GM12878 (cell line): ENCODE results near the gene OR2Y1. TPM values are rescaled to one million over a fixed set of nuclear protein-coding genes. Genes with fewer than 3 reads are reported as not detected.
A peak's percentile ranks its signal among the peaks of the same experiment; 100 is the strongest.

Experiments
- ATAC-seq: fragments of 200-7000 bp; cut with Tn5 transposase; 3 replicates; pipeline ENCODE4 v1.9.1; 2020; ENCODE audit warnings: mild to moderate bottlenecking, moderate library complexity
- BruUV-seq: library from RNA; stranded (reverse); fragments of 400-500 nt; replicated peaks from 2 replicates; lab custom pipeline; 2021; lab: Mats Ljungman, UMichigan
- CTCF ChIA-PET: fragments of 300-600 bp; sonication (Branson Sonifier 250); formaldehyde crosslinking; extraction: SDS; loops from one replicate; lab custom pipeline; 2021; ENCODE audit warnings: inconsistent platforms; lab: Yijun Ruan, JAX
- POLR2A ChIA-PET: fragments of 350-600 bp; formaldehyde crosslinking; extraction: SDS; loops from one replicate; lab custom pipeline; 2021; ENCODE audit warnings: inconsistent platforms; lab: Charles Lee
- RAD21 ChIA-PET: fragments of 300-600 bp; sonication (Branson Sonifier 250); formaldehyde crosslinking; loops from one replicate; lab custom pipeline; 2023; ENCODE audit warnings: antibody characterized with exemption; ENCODE audit not compliant: unreplicated experiment; lab: Charles Lee
- SMC1A ChIA-PET: fragments of 300-600 bp; sonication (Branson Sonifier 250); formaldehyde crosslinking; loops from one replicate; lab custom pipeline; 2023; ENCODE audit not compliant: unreplicated experiment, uncharacterized antibody; lab: Charles Lee
- DNase-seq: peaks from one replicate; pipeline ENCODE4 v3.0.0-alpha.2; 2011; ENCODE audit warnings: low read depth, low spot score
- FAIRE-seq: peaks from 3 replicates; lab custom pipeline; 2011; peaks lifted over from hg19 to GRCh38; lab: Jason Lieb, UNC
- H2AFZ ChIP-seq: 2 replicates; pipeline ENCODE4 v1.6.0; 2011; ENCODE audit warnings: low read depth, low read length, control low read depth; ENCODE audit not compliant: control insufficient read depth
- H3K27ac ChIP-seq: 2 replicates; pipeline ENCODE4 v1.5.1; 2011; ENCODE audit warnings: control low read depth; ENCODE audit not compliant: control insufficient read depth, insufficient read depth
- H3K27me3 ChIP-seq, 2 experiments: replicated peaks in 1 of 2; 2 replicates each; pipeline versions ENCODE4 v1.6.0 to v1.6.1; 2011; ENCODE audit warnings: low read length in 1 of 2; ENCODE audit not compliant: control insufficient read depth in 2 of 2, insufficient read depth in 2 of 2
- H3K36me3 ChIP-seq, 2 experiments: 2 replicates each; pipeline ENCODE4 v1.5.1; 2011; ENCODE audit warnings: low read length in 1 of 2; ENCODE audit not compliant: control insufficient read depth in 2 of 2, insufficient read depth in 2 of 2
- H3K4me1 ChIP-seq: 2 replicates; pipeline ENCODE4 v1.6.1; 2011; ENCODE audit warnings: mild to moderate bottlenecking, low read length, moderate library complexity, mixed read lengths; ENCODE audit not compliant: control insufficient read depth, insufficient read depth
- H3K4me2 ChIP-seq: 2 replicates; pipeline ENCODE4 v1.6.0; 2011; ENCODE audit warnings: control low read depth; ENCODE audit not compliant: control insufficient read depth, insufficient read depth
- H3K4me3 ChIP-seq: fragments of 200-600 bp; sonication (generic); 2 replicates; pipeline ENCODE4 v1.5.1; 2016
- H3K79me2 ChIP-seq: 2 replicates; pipeline ENCODE4 v1.6.0; 2011; ENCODE audit warnings: low read length; ENCODE audit not compliant: control insufficient read depth, insufficient read depth
- H3K9ac ChIP-seq: 2 replicates; pipeline ENCODE4 v1.8.0; 2011; ENCODE audit warnings: low read length, control low read depth, mixed read lengths; ENCODE audit not compliant: control insufficient read depth, insufficient read depth
- H3K9me3 ChIP-seq: replicated peaks from 3 replicates; pipeline ENCODE4 v1.5.1; 2011; ENCODE audit warnings: mild to moderate bottlenecking, low read length; ENCODE audit not compliant: control insufficient read depth, insufficient read depth
- H4K20me1 ChIP-seq: 2 replicates; pipeline ENCODE4 v1.6.0; 2011; ENCODE audit not compliant: control insufficient read depth, insufficient read depth
- BCL11A ChIP-seq: IDR thresholded peaks from 2 replicates; pipeline ENCODE4 v1.6.1; 2011; ENCODE audit warnings: low read depth, low read length
- BHLHE40 ChIP-seq, 2 experiments: fragments of 450-650 bp in 1 of 2; IDR thresholded peaks; 2 replicates each; pipeline ENCODE4 v1.6.1; 2011 to 2017; ENCODE audit warnings: low read depth in 2 of 2, borderline replicate concordance in 1 of 2, improper control_type of control experiment in 1 of 2, low read length in 1 of 2, mild to moderate bottlenecking in 1 of 2
- HDGF ChIP-seq: fragments of 450-650 bp; IDR thresholded peaks from 2 replicates; pipeline ENCODE4 v1.6.1; 2016; ENCODE audit warnings: antibody characterized with exemption
- MYB ChIP-seq: fragments of 150-350 bp; IDR thresholded peaks from 2 replicates; pipeline ENCODE4 v1.6.1; 2014; ENCODE audit warnings: mild to moderate bottlenecking, low read depth, low read length, borderline replicate concordance
- POLR2A ChIP-seq: IDR thresholded peaks from 2 replicates; pipeline ENCODE4 v1.6.1; 2011; ENCODE audit warnings: low read depth, mild to moderate bottlenecking, low read length
- RCOR1 ChIP-seq: conservative IDR thresholded peaks from 2 replicates; pipeline ENCODE4 v1.6.1; 2012; ENCODE audit warnings: low read depth, low read length, improper control_type of control experiment
- SPI1 ChIP-seq: IDR thresholded peaks from 2 replicates; pipeline ENCODE4 v1.6.1; 2011; ENCODE audit warnings: low read depth, mild to moderate bottlenecking, low read length, moderate library complexity, borderline replicate concordance; ENCODE audit not compliant: insufficient read depth
- WGBS: methylation state at CpG from one replicate; pipeline ENCODE4 v1.1.6; 2016; ENCODE audit warnings: low lambda C conversion rate; ENCODE audit not compliant: insufficient replicate concordance, insufficient coverage; ENCODE audit errors: missing lambda C conversion rate; 5-methylcytosine and 5-hydroxymethylcytosine counted together
- in situ Hi-C: fragments of 300-500 bp; cut with MboI; formaldehyde crosslinking; loops from 9 replicates; pipeline ENCODE4 v1.14.3; 2018; ENCODE audit warnings: mixed read lengths
- intact Hi-C: fragments of 100-400 bp; cut with micrococcal nuclease; formaldehyde crosslinking; loops from one replicate; pipeline ENCODE4 v1.14.2; 2022; ENCODE audit not compliant: unreplicated experiment
- polyA plus RNA-seq, 11 experiments: library from polyadenylated mRNA; depleted of rRNA in 4 of 11; unstranded in 6 of 11; stranded (reverse) in 5 of 11; fragments of >200 nt; fragmentation: Nextera tagmentation in 4 of 11; fragmentation: Illumina TruSeq in 1 of 11; extraction: Ambion mirVana in 4 of 11; extraction: Trizol in 1 of 11; gene quantifications; 1 replicate in 1 of 11; 2 replicates in 10 of 11; pipeline versions ENCODE4 v1.2.1 to v1.2.3, GENCODE V29; 2011 to 2016; ENCODE audit warnings: inconsistent platforms in 2 of 11, missing spikeins in 2 of 11, low read depth in 1 of 11
- total RNA-seq, 4 experiments: library from RNA; depleted of rRNA in 3 of 4; stranded (reverse); fragments of >200 nt in 3 of 4; fragmentation: Illumina TruSeq in 1 of 4; extraction: Trizol in 1 of 4; gene quantifications; 2 replicates each; pipeline versions ENCODE4 v1.2.1 to v1.2.3, GENCODE V29; 2013 to 2021
- TF ChIP-seq, protein P1 (sequence below): fragments of 450-650 bp; formaldehyde crosslinking; IDR thresholded peaks from 2 replicates; pipeline ENCODE4 v1.4.0; 2020; ENCODE audit warnings: mild to moderate bottlenecking, moderate library complexity
- TF ChIP-seq, protein P2 (sequence below): fragments of 450-650 bp; IDR thresholded peaks from 2 replicates; pipeline ENCODE4 v1.6.1; 2017; ENCODE audit warnings: antibody characterized with exemption, mild to moderate bottlenecking, moderate library complexity
- TF ChIP-seq, protein P3 (sequence below): IDR thresholded peaks from 2 replicates; pipeline ENCODE4 v1.6.1; 2012; ENCODE audit warnings: mild to moderate bottlenecking, low read depth, low read length

Gene OR2Y1
- total and polyA plus RNA-seq, 10 of the 15 experiments (the other 5 are each of a cell fraction or from before 2014, with no cell fraction given): not detected

DNA sequence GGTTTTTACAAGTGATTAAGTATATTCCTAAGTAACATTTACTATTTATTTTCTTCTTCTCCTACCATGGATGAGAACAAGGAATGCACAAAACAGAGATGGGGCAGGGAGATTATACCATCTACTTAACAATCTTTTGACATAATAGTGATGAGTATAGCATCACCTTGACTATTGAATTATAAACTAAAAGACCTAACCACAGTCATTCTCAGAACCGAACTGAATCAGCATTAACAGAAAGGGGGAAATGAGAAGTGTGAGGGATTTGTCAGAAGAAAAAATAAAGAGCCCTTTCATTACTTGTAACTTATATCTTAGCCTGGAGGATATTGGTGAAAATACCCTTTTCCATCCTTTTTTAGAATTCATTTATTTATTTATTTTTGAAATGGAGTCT, 21.9 kb downstream of the OR2Y1 start (continued):
- TF ChIP-seq BCL11A: peak; percentile 73

DNA sequence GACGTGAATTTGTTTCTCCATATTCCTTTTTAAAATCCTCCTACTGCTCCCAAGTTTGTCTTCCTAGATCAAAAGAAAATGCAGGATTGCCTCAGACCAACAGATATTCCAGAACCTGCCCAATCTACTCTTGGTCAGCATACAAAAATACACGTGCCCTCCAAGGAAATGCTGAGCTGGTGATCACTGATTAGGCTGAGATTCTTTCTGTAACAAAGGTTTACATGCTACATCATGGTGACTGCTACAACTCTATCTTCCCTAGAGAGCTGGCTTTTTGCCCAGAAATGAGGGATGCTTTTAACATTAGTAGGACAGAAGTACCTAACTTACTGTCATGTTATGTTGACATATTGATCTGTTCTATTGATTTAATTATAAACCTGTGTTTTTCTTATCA, 35.5 kb downstream of the OR2Y1 start:
- RAD21 ChIA-PET: no interaction called here
- FAIRE-seq: no peak

More for the DNA sequence above, 35.5 kb downstream of the OR2Y1 start:
- no peaks in the 10 kb centered on the region for H3K79me2 ChIP-seq
- TF ChIP-seq, protein P1, sequence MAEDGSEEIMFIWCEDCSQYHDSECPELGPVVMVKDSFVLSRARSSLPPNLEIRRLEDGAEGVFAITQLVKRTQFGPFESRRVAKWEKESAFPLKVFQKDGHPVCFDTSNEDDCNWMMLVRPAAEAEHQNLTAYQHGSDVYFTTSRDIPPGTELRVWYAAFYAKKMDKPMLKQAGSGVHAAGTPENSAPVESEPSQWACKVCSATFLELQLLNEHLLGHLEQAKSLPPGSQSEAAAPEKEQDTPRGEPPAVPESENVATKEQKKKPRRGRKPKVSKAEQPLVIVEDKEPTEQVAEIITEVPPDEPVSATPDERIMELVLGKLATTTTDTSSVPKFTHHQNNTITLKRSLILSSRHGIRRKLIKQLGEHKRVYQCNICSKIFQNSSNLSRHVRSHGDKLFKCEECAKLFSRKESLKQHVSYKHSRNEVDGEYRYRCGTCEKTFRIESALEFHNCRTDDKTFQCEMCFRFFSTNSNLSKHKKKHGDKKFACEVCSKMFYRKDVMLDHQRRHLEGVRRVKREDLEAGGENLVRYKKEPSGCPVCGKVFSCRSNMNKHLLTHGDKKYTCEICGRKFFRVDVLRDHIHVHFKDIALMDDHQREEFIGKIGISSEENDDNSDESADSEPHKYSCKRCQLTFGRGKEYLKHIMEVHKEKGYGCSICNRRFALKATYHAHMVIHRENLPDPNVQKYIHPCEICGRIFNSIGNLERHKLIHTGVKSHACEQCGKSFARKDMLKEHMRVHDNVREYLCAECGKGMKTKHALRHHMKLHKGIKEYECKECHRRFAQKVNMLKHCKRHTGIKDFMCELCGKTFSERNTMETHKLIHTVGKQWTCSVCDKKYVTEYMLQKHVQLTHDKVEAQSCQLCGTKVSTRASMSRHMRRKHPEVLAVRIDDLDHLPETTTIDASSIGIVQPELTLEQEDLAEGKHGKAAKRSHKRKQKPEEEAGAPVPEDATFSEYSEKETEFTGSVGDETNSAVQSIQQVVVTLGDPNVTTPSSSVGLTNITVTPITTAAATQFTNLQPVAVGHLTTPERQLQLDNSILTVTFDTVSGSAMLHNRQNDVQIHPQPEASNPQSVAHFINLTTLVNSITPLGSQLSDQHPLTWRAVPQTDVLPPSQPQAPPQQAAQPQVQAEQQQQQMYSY (CRISPR knock-in tag): no peak
- TF ChIP-seq POLR2A (no peak), HDGF (no peak), BHLHE40 (IDR thresholded peaks at IDR 0.05; ENCODE audit: borderline replicate concordance in 1 of 2, low read depth in 2 of 2, low read length in 1 of 2) (no peak), RCOR1 (no peak), SPI1 (no peak), MYB (no peak), BCL11A (no peak)
- TF ChIP-seq, protein P2, sequence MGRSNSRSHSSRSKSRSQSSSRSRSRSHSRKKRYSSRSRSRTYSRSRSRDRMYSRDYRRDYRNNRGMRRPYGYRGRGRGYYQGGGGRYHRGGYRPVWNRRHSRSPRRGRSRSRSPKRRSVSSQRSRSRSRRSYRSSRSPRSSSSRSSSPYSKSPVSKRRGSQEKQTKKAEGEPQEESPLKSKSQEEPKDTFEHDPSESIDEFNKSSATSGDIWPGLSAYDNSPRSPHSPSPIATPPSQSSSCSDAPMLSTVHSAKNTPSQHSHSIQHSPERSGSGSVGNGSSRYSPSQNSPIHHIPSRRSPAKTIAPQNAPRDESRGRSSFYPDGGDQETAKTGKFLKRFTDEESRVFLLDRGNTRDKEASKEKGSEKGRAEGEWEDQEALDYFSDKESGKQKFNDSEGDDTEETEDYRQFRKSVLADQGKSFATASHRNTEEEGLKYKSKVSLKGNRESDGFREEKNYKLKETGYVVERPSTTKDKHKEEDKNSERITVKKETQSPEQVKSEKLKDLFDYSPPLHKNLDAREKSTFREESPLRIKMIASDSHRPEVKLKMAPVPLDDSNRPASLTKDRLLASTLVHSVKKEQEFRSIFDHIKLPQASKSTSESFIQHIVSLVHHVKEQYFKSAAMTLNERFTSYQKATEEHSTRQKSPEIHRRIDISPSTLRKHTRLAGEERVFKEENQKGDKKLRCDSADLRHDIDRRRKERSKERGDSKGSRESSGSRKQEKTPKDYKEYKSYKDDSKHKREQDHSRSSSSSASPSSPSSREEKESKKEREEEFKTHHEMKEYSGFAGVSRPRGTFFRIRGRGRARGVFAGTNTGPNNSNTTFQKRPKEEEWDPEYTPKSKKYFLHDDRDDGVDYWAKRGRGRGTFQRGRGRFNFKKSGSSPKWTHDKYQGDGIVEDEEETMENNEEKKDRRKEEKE: no peak
- TF ChIP-seq, protein P3, sequence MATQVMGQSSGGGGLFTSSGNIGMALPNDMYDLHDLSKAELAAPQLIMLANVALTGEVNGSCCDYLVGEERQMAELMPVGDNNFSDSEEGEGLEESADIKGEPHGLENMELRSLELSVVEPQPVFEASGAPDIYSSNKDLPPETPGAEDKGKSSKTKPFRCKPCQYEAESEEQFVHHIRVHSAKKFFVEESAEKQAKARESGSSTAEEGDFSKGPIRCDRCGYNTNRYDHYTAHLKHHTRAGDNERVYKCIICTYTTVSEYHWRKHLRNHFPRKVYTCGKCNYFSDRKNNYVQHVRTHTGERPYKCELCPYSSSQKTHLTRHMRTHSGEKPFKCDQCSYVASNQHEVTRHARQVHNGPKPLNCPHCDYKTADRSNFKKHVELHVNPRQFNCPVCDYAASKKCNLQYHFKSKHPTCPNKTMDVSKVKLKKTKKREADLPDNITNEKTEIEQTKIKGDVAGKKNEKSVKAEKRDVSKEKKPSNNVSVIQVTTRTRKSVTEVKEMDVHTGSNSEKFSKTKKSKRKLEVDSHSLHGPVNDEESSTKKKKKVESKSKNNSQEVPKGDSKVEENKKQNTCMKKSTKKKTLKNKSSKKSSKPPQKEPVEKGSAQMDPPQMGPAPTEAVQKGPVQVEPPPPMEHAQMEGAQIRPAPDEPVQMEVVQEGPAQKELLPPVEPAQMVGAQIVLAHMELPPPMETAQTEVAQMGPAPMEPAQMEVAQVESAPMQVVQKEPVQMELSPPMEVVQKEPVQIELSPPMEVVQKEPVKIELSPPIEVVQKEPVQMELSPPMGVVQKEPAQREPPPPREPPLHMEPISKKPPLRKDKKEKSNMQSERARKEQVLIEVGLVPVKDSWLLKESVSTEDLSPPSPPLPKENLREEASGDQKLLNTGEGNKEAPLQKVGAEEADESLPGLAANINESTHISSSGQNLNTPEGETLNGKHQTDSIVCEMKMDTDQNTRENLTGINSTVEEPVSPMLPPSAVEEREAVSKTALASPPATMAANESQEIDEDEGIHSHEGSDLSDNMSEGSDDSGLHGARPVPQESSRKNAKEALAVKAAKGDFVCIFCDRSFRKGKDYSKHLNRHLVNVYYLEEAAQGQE: no peak
- ATAC-seq: no peak
- H3K9me3 ChIP-seq: no peaks in the 10 kb centered on the region
- no peaks in the 10 kb centered on the region for H3K36me3 ChIP-seq
- no peak for DNase-seq
- BruUV-seq: no TSS peak
- H3K4me1 ChIP-seq: no peaks in the 10 kb centered on the region
- POLR2A ChIA-PET: no interaction called here
- CTCF ChIA-PET: interaction anchor here (1.9 kb wide), 1 partner anchor 14 kb away, joined by 12 read pairs; no protein-coding TSS in a partner anchor
- in situ Hi-C loops: no loop called here
- WGBS: 15% methylated on average over 2 of the region's 2 CpGs
- no peak overlapping the region for H2AFZ ChIP-seq
- SMC1A ChIA-PET: interaction anchor here (1.3 kb wide), 1 partner anchor 11 kb away, joined by 3 read pairs; no protein-coding TSS in a partner anchor
- H4K20me1 ChIP-seq: no peaks in the 10 kb centered on the region
- H3K4me3 ChIP-seq: no peak overlapping the region
- H3K27ac ChIP-seq: no peak overlapping the region
- intact Hi-C loops: no loop called here
- H3K4me2 ChIP-seq: no peak overlapping the region
- H3K9ac ChIP-seq: no peak overlapping the region
- H3K27me3 ChIP-seq: no peaks in the 10 kb centered on the region
